Stomach (tissue), 9 donors: Measurements from ENCODE around the gene XYLT1. TPM values are rescaled to one million over a fixed set of nuclear protein-coding genes. Genes with fewer than 3 reads are reported as not detected.

Experiments used
- DNase-seq, 2 donors: peaks; one replicate each; pipeline versions ENCODE4 v3.0.0 to v3.0.0-alpha.2; 2013 to 2019
- H3K27ac ChIP-seq, 5 donors: fragments of 200-600 bp in 4 of 5; sonication (generic) in 4 of 5; one replicate each; pipeline ENCODE4 v1.5.1; 2013 to 2019; ENCODE audit warnings: mild to moderate bottlenecking in 1 of 5, moderate library complexity in 1 of 5
- H3K27me3 ChIP-seq, 3 donors: fragments of 200-600 bp; sonication (generic); one replicate each; pipeline ENCODE4 v1.5.1; 2017 to 2019; ENCODE audit warnings: mixed run types in 1 of 3
- H3K36me3 ChIP-seq, 4 donors: fragments of 200-600 bp; sonication (generic); 1 replicate in 3 of 4; 2 replicates in 1 of 4; pipeline ENCODE4 v1.5.1; 2016 to 2019
- H3K4me1 ChIP-seq, 4 donors: fragments of 200-600 bp; sonication (generic); one replicate each; pipeline ENCODE4 v1.5.1; 2016 to 2019
- H3K4me3 ChIP-seq, 4 donors: fragments of 200-600 bp; sonication (generic) in 3 of 4; one replicate each; pipeline ENCODE4 v1.5.1; 2016 to 2019; ENCODE audit warnings: mild to moderate bottlenecking in 1 of 4
- H3K9me3 ChIP-seq, 4 donors: fragments of 200-600 bp; sonication (generic); one replicate each; pipeline ENCODE4 v1.5.1; 2016 to 2019
- CTCF ChIP-seq, 7 experiments: fragments of 450-650 bp in 4 of 7; fragments of 200-600 bp in 3 of 7; sonication (generic) in 3 of 7; IDR thresholded peaks; one replicate each; pipeline ENCODE4 v1.5.1; 2016 to 2019; ENCODE audit warnings: antibody characterized with exemption in 7 of 7, control low read depth in 2 of 7, mild to moderate bottlenecking in 1 of 7
- EP300 ChIP-seq: sonication (generic); formaldehyde crosslinking; IDR thresholded peaks from one replicate; pipeline ENCODE4 v1.6.1; 2017; ENCODE audit warnings: antibody characterized with exemption
- POLR2A ChIP-seq, 4 donors: fragments of 450-650 bp; IDR thresholded peaks; one replicate each; pipeline ENCODE4 v1.6.1; 2016; ENCODE audit warnings: antibody characterized with exemption in 4 of 4, control low read depth in 2 of 4, mild to moderate bottlenecking in 1 of 4, moderate library complexity in 1 of 4
- POLR2AphosphoS5 ChIP-seq, 3 donors: sonication (generic); formaldehyde crosslinking; IDR thresholded peaks; one replicate each; pipeline ENCODE4 v1.6.1; 2016; ENCODE audit warnings: antibody characterized with exemption in 3 of 3
- WGBS, 5 donors: extraction: QIAGEN DNeasy Blood & Tissue Kit in 3 of 5; methylation state at CpG; one replicate each; pipeline versions ENCODE4 v1.1.5 to v1.1.7; 2013 to 2018; 5-methylcytosine and 5-hydroxymethylcytosine counted together
- intact Hi-C: fragments of 100-400 bp; cut with DNase I; formaldehyde crosslinking; loops from one replicate; pipeline ENCODE4 v1.15.1; 2023; ENCODE audit warnings: low total_unique reads
- polyA plus RNA-seq, 3 donors: library from polyadenylated mRNA; stranded (reverse); fragments of 200-250 nt; gene quantifications; one replicate each; pipeline ENCODE4 v1.2.3, GENCODE V29; 2013
- total RNA-seq, 5 donors: library from RNA; depleted of rRNA; stranded (reverse); fragments of >200 nt; gene quantifications; one replicate each; pipeline versions ENCODE4 v1.1.0 to v1.2.3, GENCODE V29; 2014 to 2016
- donor health status: healthy with polysubstance abuse.
- donor health status: Bipolar disorder and iron deficiency.
- donor health status: healthy.

Gene XYLT1
- total and polyA plus RNA-seq, 8 donors: 0.87 to 59.5 (median 9.5) TPM

GRCh38 chr16:17282247-17282646, 188.5 kb downstream of the XYLT1 start:
- no peaks in the 10 kb centered on the region for H3K36me3 ChIP-seq
- intact Hi-C loops: no loop called here
- no peaks in the 10 kb centered on the region for H3K27me3 ChIP-seq
- H3K4me3 ChIP-seq: no peak overlapping the region
- TF ChIP-seq EP300 (no peak), POLR2AphosphoS5 (IDR thresholded peaks at IDR 0.05) (no peak), CTCF (IDR thresholded peaks at IDR 0.05) (no peak), POLR2A (IDR thresholded peaks at IDR 0.05) (no peak)
- WGBS, 5 donors: 71 to 82% (median 76%) methylated on average over 6 of the region's 6 CpGs
- H3K4me1 ChIP-seq: peaks cover 0 to 19% (median 14%) of the 10 kb centered on the region in 4 donors
- H3K27ac ChIP-seq: no peak overlapping the region
- no peak for DNase-seq
- no peaks in the 10 kb centered on the region for H3K9me3 ChIP-seq

- intact Hi-C loops: no loop called here
- H3K4me1 ChIP-seq: peaks cover 5 to 17% (median 14%) of the 10 kb centered on the region in 4 donors
- no peak for TF ChIP-seq POLR2AphosphoS5 (IDR thresholded peaks at IDR 0.05)
- no peak for TF ChIP-seq EP300
- TF ChIP-seq CTCF (IDR thresholded peaks at IDR 0.05): no peak
- no peak for TF ChIP-seq POLR2A (IDR thresholded peaks at IDR 0.05)
- no peak overlapping the region for H3K27ac ChIP-seq
- no peak overlapping the region for H3K4me3 ChIP-seq
- no peaks in the 10 kb centered on the region for H3K9me3 ChIP-seq
- no peaks in the 10 kb centered on the region for H3K36me3 ChIP-seq
- no peak for DNase-seq
- 85 to 94% (median 88%) methylated on average over 5 to 7 of the region's 7 CpGs for WGBS, 5 donors
- H3K27me3 ChIP-seq: no peaks in the 10 kb centered on the region
Observed at GRCh38 chr16:17281052-17281451, 189.7 kb downstream of the XYLT1 start.

- H3K27ac ChIP-seq: no peak overlapping the region
- no peak for TF ChIP-seq CTCF (IDR thresholded peaks at IDR 0.05)
- TF ChIP-seq POLR2AphosphoS5 (IDR thresholded peaks at IDR 0.05): no peak
- TF ChIP-seq POLR2A (IDR thresholded peaks at IDR 0.05): no peak
- TF ChIP-seq EP300: no peak
- no peaks in the 10 kb centered on the region for H3K36me3 ChIP-seq
- DNase-seq: no peak
- no peak overlapping the region for H3K4me3 ChIP-seq
- H3K27me3 ChIP-seq: no peaks in the 10 kb centered on the region
- no peaks in the 10 kb centered on the region for H3K9me3 ChIP-seq
- H3K4me1 ChIP-seq: peaks cover 11 to 31% (median 27%) of the 10 kb centered on the region in 4 donors
- 61 to 73% (median 64%) methylated on average over 5 of the region's 5 CpGs for WGBS, 5 donors
- intact Hi-C loops: no loop called here
Observed at GRCh38 chr16:17278988-17279387, 191.8 kb downstream of the XYLT1 start.

GRCh38 chr16:17277981-17278381, 192.8 kb downstream of the XYLT1 start:
- H3K4me3 ChIP-seq: no peak overlapping the region
- peak overlapping the region in 4 of 5 donors; percentile 18 to 38 (median 26) for H3K27ac ChIP-seq
- no peaks in the 10 kb centered on the region for H3K9me3 ChIP-seq
- no peaks in the 10 kb centered on the region for H3K36me3 ChIP-seq
- H3K4me1 ChIP-seq: peaks cover 16 to 39% (median 34%) of the 10 kb centered on the region in 4 donors
- WGBS, 5 donors: 35 to 47% (median 39%) methylated on average over 10 of the region's 10 CpGs
- no peaks in the 10 kb centered on the region for H3K27me3 ChIP-seq
- DNase-seq: peak; percentile 61 to 72
- intact Hi-C loops: no loop called here
- TF ChIP-seq POLR2A (IDR thresholded peaks at IDR 0.05) (no peak), CTCF (IDR thresholded peaks at IDR 0.05) (peak in 3 of 7 experiments; percentile 18 to 44 (median 41))
